IPS DF 6.9 (cell line): ENCODE results near the gene STK10.

Source experiments
- DNase-seq: peaks from one replicate; pipeline ENCODE4 v3.0.0-alpha.2; 2013; ENCODE audit warnings: low read depth, low spot score
- H3K27ac ChIP-seq: one replicate; pipeline ENCODE4 v1.5.1; 2013; ENCODE audit warnings: low read length, control low read depth
- H3K27me3 ChIP-seq: 2 replicates; pipeline ENCODE4 v1.6.1; 2013; ENCODE audit warnings: mild to moderate bottlenecking, low read length; ENCODE audit not compliant: control insufficient read depth, insufficient read depth
- H3K36me3 ChIP-seq: 2 replicates; pipeline ENCODE4 v1.6.1; 2013; ENCODE audit warnings: low read length; ENCODE audit not compliant: control insufficient read depth, insufficient read depth
- H3K4me1 ChIP-seq: 2 replicates; pipeline ENCODE4 v1.6.1; 2013; ENCODE audit warnings: low read length; ENCODE audit not compliant: control insufficient read depth, insufficient read depth
- H3K4me3 ChIP-seq: 2 replicates; pipeline ENCODE4 v1.5.1; 2013; ENCODE audit warnings: mild to moderate bottlenecking, low read length
- H3K9me3 ChIP-seq: 2 replicates; pipeline ENCODE4 v1.6.1; 2013; ENCODE audit warnings: low read length, inconsistent platforms; ENCODE audit not compliant: control insufficient read depth, insufficient read depth
- WGBS: extraction: QIAGEN DNeasy Blood & Tissue Kit; methylation state at CpG from one replicate; pipeline ENCODE4 v1.1.7; 2013; ENCODE audit warnings: mixed read lengths, missing lambda C conversion rate; ENCODE audit not compliant: insufficient read length, insufficient coverage; 5-methylcytosine and 5-hydroxymethylcytosine counted together

Gene STK10

DNA sequence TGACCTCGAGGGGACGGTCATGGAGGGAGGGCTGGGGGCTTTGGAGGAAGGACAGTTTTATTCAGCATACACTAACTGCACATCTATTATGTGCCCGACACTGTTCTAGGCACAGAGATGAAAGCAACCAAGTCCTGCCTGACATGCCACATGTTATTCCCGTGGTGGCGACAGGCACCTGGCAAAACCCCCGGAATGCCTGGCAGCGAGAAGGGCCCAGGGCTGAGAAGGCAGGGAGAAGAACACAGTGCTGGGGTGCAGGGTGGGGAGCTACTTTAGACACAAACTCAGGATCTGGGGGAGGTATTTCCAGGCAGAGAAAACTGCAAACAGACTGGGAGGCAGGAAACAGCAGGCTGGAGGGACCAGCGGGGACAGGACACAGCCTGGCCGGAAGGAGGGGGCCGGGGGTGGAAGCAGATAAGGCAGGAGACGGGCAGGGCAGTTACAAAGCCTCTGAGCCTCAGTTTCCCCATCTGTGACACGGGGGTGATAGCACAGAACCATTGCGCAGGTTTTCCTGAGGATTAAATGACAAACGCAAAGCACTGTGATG, 77.7 kb downstream of the STK10 start:
- WGBS: no CpG with 5 or more reads among the region's 14 CpGs
- H3K27ac ChIP-seq: no peak overlapping the region

DNA sequence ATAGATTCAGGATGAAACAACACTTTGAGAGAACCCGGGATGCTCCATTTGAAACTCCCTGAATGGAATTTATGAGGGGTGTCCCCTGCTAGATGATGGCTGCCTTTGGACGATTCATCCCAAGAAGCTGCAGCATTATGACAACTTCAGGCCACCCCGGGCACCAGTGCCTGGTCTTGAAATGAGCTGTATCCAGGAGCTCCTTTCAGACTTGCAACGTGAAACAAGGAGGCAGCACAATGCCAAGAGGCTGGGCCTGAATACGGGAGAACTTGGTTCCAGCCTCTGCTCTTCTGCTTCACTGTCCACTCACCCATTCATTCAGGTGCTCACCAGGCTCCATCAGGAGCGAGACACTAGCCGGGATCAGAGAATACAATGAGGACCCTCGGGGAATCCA, 78.3 kb downstream of the STK10 start:
- no CpG with 5 or more reads among the region's 8 CpGs for WGBS
- no peak for DNase-seq
- no peaks in the 10 kb centered on the region for H3K36me3 ChIP-seq
- no peaks in the 10 kb centered on the region for H3K9me3 ChIP-seq
- H3K4me1 ChIP-seq: peaks cover 2% of the 10 kb centered on the region; the same call in 1 of the 2 replicates
- no peak overlapping the region for H3K27ac ChIP-seq
- H3K4me3 ChIP-seq: no peak overlapping the region
- H3K27me3 ChIP-seq: no peaks in the 10 kb centered on the region

More for the DNA sequence above, 77.7 kb downstream of the STK10 start:
- no peaks in the 10 kb centered on the region for H3K9me3 ChIP-seq
- no peaks in the 10 kb centered on the region for H3K27me3 ChIP-seq
- DNase-seq: no peak
- no peak overlapping the region for H3K4me3 ChIP-seq
- H3K4me1 ChIP-seq: peaks cover 2% of the 10 kb centered on the region; the same call in 1 of the 2 replicates
- H3K36me3 ChIP-seq: no peaks in the 10 kb centered on the region

DNA sequence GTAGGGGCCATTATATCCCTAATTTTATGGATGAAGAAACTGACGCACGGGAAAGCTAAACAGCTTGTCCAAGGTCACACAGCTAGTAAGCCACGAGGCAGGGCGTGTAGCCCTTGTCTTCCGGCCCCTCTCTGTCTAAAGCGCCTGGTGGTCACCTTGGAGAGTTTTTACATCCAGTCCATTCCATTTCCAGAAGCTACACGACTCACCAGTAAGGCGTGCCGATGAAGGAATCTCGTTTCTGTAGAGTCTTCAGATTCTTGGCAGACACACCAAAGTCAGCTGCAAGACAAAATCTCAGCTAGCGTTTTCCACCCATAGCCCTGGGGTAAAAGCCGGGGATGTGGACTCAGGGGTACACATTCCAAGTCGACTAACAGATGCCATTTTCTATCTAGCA, 80.5 kb downstream of the STK10 start:
- Histone ChIP-seq H3K4me3 (no peak overlapping the region), H3K4me1 (peaks cover 5% of the 10 kb centered on the region; the same call in 1 of the 2 replicates), H3K27ac (no peak overlapping the region), H3K9me3 (no peaks in the 10 kb centered on the region), H3K36me3 (no peaks in the 10 kb centered on the region), H3K27me3 (no peaks in the 10 kb centered on the region)
- no CpG with 5 or more reads among the region's 13 CpGs for WGBS
- DNase-seq: no peak

- no peak overlapping the region for H3K4me3 ChIP-seq
Measured at GRCh38 chr5:172106511-172107356, 81.3 kb downstream of the STK10 start.

GRCh38 chr5:172105811-172106210, 82.2 kb downstream of the STK10 start:
- H3K4me3 ChIP-seq: no peak overlapping the region
- H3K27me3 ChIP-seq: no peaks in the 10 kb centered on the region
- H3K4me1 ChIP-seq: peaks cover 6% of the 10 kb centered on the region; the same call in 1 of the 2 replicates
- no peak overlapping the region for H3K27ac ChIP-seq
- H3K9me3 ChIP-seq: no peaks in the 10 kb centered on the region
- no peaks in the 10 kb centered on the region for H3K36me3 ChIP-seq
- no peak for DNase-seq
- no CpG with 5 or more reads among the region's 14 CpGs for WGBS

More at GRCh38 chr5:172106511-172107356, 81.3 kb downstream of the STK10 start:
- no peak for DNase-seq
- H3K9me3 ChIP-seq: no peaks in the 10 kb centered on the region
- H3K4me1 ChIP-seq: peaks cover 8% of the 10 kb centered on the region; the same call in 1 of the 2 replicates
- H3K27me3 ChIP-seq: no peaks in the 10 kb centered on the region
- no peaks in the 10 kb centered on the region for H3K36me3 ChIP-seq
- no CpG with 5 or more reads among the region's 39 CpGs for WGBS
- no peak overlapping the region for H3K27ac ChIP-seq

DNA sequence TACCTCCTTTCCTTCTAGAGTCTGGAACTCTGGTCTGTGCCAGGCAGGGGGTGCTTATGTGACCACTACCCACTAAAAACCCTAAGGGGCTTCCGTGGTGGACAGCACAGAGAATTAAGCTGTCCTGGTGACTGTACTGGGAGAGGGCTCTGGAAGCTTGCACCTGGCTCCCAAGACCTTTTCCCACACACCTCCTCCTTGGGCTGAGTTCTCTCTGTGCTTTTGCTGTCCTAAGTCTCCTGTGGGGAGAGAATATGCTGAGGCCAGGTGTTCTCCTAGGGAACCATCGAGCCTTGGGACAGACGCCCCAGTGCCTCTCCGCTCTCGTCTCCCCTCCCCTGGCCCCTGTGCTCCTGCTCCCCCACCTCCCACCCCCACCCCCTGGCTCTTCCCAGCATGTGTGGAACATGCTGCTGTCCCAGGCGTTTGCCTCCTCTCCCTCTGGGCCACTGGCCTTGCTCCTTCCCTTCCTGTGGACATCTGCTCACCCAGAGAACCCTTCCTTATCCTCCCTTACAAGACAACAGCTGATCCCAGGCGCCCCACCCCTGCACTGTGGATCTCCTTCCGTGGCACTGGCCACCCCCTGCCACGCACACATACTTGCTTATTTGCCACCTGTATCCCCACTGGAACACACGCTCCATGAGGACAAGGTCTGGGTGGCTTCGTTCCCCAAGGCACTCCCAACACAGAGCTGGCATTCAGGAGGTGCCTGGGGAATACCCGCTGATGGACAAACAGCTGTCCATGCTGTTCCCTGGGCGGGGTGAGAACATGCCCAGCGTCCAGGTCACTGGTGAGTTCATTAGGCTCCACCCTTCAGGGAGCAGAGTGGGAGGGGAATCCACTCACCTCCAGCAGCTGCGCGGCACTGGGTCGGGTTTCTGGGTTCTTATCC, 83.0 kb downstream of the STK10 start:
- Histone ChIP-seq H3K27me3 (no peaks in the 10 kb centered on the region), H3K27ac (no peak overlapping the region), H3K9me3 (no peaks in the 10 kb centered on the region), H3K36me3 (no peaks in the 10 kb centered on the region), H3K4me1 (peaks cover 6% of the 10 kb centered on the region; the same call in 1 of the 2 replicates), H3K4me3 (no peak overlapping the region)
- WGBS: no CpG with 5 or more reads among the region's 17 CpGs
- no peak for DNase-seq

GRCh38 chr5:172104021-172104420, 84.0 kb downstream of the STK10 start:
- H3K27ac ChIP-seq: no peak overlapping the region
- no peaks in the 10 kb centered on the region for H3K27me3 ChIP-seq
- H3K4me3 ChIP-seq: no peak overlapping the region
- H3K9me3 ChIP-seq: no peaks in the 10 kb centered on the region
- WGBS: no CpG with 5 or more reads among the region's 11 CpGs
- no peaks in the 10 kb centered on the region for H3K36me3 ChIP-seq
- H3K4me1 ChIP-seq: peaks cover 6% of the 10 kb centered on the region; the same call in 1 of the 2 replicates
- no peak for DNase-seq

- no peaks in the 10 kb centered on the region for H3K27me3 ChIP-seq
- DNase-seq: no peak
- H3K27ac ChIP-seq: no peak overlapping the region
- H3K36me3 ChIP-seq: no peaks in the 10 kb centered on the region
- no CpG with 5 or more reads among the region's 21 CpGs for WGBS
- H3K9me3 ChIP-seq: no peaks in the 10 kb centered on the region
- H3K4me3 ChIP-seq: no peak overlapping the region
- H3K4me1 ChIP-seq: peaks cover 6% of the 10 kb centered on the region; the same call in 1 of the 2 replicates
Measured at GRCh38 chr5:172102913-172103626, 85.0 kb downstream of the STK10 start.

DNA sequence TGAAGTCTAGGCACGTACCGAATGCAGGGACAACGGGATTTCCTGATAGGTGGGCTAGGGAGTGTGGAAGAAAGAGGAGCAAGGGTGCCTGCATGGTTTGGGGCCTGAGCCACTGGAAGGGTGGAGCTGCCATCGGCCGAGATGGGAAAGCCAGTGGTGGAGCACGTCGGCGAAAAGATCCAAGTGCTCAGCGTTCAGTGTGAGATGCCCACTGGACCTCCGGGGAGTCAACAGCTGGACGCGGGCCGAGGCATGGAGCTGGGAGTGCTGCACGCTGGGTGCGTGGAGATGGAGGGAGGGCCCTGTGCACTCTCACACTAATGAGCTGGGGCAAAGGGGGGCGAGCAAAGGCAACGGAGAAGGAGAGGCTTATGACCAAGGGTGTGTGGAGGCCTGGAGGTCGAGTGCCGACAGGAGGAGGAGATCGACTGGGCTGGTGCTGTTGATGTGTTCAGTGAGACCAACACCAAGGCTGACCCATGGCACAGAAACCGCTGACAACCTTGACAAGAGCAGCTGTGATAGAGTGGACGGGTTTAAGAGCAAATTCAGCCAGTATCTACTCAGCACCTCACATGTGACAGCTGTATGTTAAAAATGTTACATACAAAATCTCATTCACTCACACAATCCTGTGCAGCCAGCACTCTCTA, 85.7 kb downstream of the STK10 start:
- WGBS: no CpG with 5 or more reads among the region's 22 CpGs
- H3K27me3 ChIP-seq: no peaks in the 10 kb centered on the region
- H3K36me3 ChIP-seq: no peaks in the 10 kb centered on the region
- DNase-seq: no peak
- H3K9me3 ChIP-seq: no peaks in the 10 kb centered on the region
- no peak overlapping the region for H3K4me3 ChIP-seq
- H3K4me1 ChIP-seq: peaks cover 6% of the 10 kb centered on the region; the same call in 1 of the 2 replicates
- no peak overlapping the region for H3K27ac ChIP-seq
